Loucy (cell line): ENCODE measurements around the gene GREB1L.

Source experiments
- EZH2phosphoT487 ChIP-seq: fragments of 200-600 bp; IDR thresholded peaks from 2 replicates; pipeline ENCODE4 v1.6.1; 2018; ENCODE audit warnings: antibody characterized with exemption, mild to moderate bottlenecking, moderate library complexity, borderline replicate concordance
- TF ChIP-seq, protein P1 (sequence below): fragments of 200-600 bp; sonication (generic); conservative IDR thresholded peaks from 2 replicates; pipeline ENCODE4 v1.5.1; 2014; ENCODE audit warnings: mild to moderate bottlenecking, antibody characterized with exemption, low read length

DNA sequence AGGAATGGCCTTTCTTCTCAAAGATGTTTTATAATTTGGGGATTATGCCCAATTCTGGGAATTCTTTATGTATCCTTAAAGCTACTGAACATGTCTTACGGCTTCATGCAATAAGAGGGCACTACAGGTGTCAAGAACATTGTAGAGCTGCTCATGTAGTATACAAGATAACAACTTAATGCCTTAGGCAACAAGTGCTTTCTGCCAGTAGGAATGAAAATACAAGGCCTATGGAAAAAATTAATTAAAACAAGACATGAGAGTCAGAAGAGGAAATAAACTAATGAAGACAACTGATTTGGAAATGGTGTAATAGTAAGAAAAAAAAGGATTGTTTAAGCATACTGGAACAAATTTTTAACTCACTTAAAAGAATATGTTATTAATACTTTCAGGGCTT is 27.3 kb downstream of the GREB1L start:
- TF ChIP-seq, protein P1, sequence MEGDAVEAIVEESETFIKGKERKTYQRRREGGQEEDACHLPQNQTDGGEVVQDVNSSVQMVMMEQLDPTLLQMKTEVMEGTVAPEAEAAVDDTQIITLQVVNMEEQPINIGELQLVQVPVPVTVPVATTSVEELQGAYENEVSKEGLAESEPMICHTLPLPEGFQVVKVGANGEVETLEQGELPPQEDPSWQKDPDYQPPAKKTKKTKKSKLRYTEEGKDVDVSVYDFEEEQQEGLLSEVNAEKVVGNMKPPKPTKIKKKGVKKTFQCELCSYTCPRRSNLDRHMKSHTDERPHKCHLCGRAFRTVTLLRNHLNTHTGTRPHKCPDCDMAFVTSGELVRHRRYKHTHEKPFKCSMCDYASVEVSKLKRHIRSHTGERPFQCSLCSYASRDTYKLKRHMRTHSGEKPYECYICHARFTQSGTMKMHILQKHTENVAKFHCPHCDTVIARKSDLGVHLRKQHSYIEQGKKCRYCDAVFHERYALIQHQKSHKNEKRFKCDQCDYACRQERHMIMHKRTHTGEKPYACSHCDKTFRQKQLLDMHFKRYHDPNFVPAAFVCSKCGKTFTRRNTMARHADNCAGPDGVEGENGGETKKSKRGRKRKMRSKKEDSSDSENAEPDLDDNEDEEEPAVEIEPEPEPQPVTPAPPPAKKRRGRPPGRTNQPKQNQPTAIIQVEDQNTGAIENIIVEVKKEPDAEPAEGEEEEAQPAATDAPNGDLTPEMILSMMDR, result no peak
- TF ChIP-seq EZH2phosphoT487, result no peak
